Activated T-cell treated with anti-CD3 and anti-CD28 coated beads for 1 hour (primary cell): ENCODE measurements around the gene CENPA.
"Not testable (repeated sequence)": the region's sequence is repeated elsewhere in the genome, so short reads cannot be mapped to it uniquely, and the experiment has no call there.

Source experiments
- DNase-seq: peaks from one replicate; pipeline ENCODE4 v3.0.0-alpha.2; 2020; ENCODE audit warnings: low read depth

The CENPA gene

GRCh38 chr2:26760991-26761390 lies 24.9 kb upstream of the CENPA start:
- not testable (repeated sequence) for DNase-seq

- no peak for DNase-seq
Measured at GRCh38 chr2:26763019-26763418, 22.8 kb upstream of the CENPA start.

GRCh38 chr2:26764078-26764887 lies 21.6 kb upstream of the CENPA start, which contains the start of gene SLC35F6:
TSS of gene SLC35F6 (plus strand) at chr2:26764284. CDS start at chr2:26764350, 66 bp downstream.
- peak; percentile 77 for DNase-seq

- no peak for DNase-seq
Measured at GRCh38 chr2:26764906-26765305, 20.9 kb upstream of the CENPA start.

- no peak for DNase-seq
Measured at GRCh38 chr2:26765475-26766200, 20.2 kb upstream of the CENPA start.

GRCh38 chr2:26767129-26767528 lies 18.7 kb upstream of the CENPA start:
- no peak for DNase-seq

- DNase-seq = no peak
Measured at GRCh38 chr2:26767894-26768487, 17.9 kb upstream of the CENPA start.

GRCh38 chr2:26768759-26769088 lies 17.1 kb upstream of the CENPA start:
- no peak for DNase-seq

GRCh38 chr2:26769089-26769761 lies 16.6 kb upstream of the CENPA start:
- no peak for DNase-seq

- no peak for DNase-seq
Measured at GRCh38 chr2:26770986-26771586, 14.8 kb upstream of the CENPA start.

GRCh38 chr2:26772064-26773001 lies 13.5 kb upstream of the CENPA start:
- DNase-seq = no peak

- DNase-seq = no peak
Measured at GRCh38 chr2:26776195-26776800, 9.6 kb upstream of the CENPA start.

- no peak for DNase-seq
Measured at GRCh38 chr2:26778098-26778497, 7.8 kb upstream of the CENPA start.

- DNase-seq = no peak
Measured at GRCh38 chr2:26778507-26778906, 7.3 kb upstream of the CENPA start.

- no peak for DNase-seq
Measured at GRCh38 chr2:26780203-26780760, 5.6 kb upstream of the CENPA start.

- no peak for DNase-seq
Measured at GRCh38 chr2:26782876-26783704, 2.8 kb upstream of the CENPA start.

GRCh38 chr2:26784570-26785234 lies 1.2 kb upstream of the CENPA start:
- no peak for DNase-seq

- no peak for DNase-seq
Measured at GRCh38 chr2:26786207-26787028, 562 bp downstream of the CENPA start.
